HG03575 (cell line): ENCODE data around the gene CCR7.

ENCODE experiments used
- ATAC-seq: cut with Tn5 transposase; IDR thresholded peaks from one replicate; pipeline ENCODE4 v1.9.1; 2021; ENCODE audit not compliant: unreplicated experiment, insufficient number of reproducible peaks, low FRiP score; ENCODE audit errors: extremely low read depth

CCR7 gene, protein sequence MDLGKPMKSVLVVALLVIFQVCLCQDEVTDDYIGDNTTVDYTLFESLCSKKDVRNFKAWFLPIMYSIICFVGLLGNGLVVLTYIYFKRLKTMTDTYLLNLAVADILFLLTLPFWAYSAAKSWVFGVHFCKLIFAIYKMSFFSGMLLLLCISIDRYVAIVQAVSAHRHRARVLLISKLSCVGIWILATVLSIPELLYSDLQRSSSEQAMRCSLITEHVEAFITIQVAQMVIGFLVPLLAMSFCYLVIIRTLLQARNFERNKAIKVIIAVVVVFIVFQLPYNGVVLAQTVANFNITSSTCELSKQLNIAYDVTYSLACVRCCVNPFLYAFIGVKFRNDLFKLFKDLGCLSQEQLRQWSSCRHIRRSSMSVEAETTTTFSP

DNA sequence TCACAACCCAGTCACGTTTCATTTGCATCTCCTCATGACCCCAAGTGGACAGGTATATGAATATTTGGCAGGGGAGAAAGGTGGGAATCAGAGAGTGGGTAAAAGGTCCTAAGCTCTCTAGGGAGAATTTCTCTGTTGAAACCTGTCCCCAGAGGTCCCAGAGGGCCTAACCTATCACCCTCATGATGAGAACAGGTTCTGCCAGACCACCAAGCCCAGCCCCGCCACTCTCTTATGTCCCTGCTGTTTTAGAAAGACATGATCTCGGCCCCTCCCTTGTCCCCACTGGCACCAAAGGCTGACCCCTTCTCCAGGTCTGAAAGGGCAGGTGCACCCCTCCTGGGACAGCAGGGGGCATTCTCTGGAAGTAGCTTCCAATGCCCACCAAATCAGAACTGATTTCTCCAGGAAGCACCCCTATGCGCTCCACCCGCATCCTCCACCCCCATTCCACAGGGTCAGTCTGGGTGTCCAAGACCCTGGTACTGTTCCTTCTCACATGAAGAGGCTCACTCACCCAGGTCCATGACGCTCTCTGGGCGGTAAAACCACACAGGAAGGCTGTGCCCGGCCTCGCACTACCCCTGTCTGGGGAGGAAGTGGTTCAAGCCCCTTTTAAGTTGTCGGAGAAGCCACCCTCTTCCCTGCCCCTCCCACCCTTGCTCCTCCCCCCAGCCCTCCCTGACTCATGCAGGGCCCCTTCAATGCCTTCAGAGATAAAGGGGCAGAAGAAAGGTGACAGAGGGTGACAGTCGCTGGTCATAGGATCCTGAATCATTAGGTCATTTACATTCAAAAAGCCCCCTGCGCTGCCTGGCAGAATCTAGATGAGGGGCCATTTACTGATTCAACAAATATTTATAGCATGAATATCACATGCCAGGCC is at the start of gene CCR7:
TSS of gene CCR7 (minus strand) at position 590 of the 886 bp plus-strand sequence. CDS start at position 527, 63 bp downstream.
- no peak for ATAC-seq

DNA sequence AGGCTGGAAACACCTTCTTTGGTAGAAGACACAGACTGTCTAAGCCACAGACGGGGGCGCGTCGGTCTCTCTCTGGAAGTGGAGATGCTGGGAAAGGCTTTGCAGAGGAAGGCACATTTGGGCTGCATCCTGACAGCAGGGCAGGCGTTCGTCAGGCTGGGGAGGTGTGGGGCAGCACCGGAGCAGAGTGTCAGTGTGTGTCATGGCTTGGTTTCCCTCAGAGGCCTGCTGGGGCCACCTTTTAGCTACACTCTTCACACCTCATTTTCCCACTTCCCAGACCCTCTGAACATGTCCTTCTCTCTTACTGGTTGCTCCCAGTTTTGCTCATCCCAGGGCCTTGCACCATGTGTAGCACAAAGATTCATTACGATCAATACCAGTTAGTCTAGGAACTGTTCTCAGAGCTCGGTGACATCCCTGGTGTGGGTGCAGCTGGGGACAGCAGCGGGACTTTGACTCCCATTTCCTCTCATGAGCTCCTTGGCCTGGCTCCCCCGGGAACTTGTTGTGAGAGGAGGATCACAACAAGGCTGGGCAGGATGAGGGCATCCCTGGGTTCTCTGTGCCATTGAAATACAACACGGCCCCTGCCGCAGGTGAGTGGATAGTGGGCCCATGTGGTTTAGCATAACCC is 49.3 kb upstream of the CCR7 start:
- no peak for ATAC-seq

DNA sequence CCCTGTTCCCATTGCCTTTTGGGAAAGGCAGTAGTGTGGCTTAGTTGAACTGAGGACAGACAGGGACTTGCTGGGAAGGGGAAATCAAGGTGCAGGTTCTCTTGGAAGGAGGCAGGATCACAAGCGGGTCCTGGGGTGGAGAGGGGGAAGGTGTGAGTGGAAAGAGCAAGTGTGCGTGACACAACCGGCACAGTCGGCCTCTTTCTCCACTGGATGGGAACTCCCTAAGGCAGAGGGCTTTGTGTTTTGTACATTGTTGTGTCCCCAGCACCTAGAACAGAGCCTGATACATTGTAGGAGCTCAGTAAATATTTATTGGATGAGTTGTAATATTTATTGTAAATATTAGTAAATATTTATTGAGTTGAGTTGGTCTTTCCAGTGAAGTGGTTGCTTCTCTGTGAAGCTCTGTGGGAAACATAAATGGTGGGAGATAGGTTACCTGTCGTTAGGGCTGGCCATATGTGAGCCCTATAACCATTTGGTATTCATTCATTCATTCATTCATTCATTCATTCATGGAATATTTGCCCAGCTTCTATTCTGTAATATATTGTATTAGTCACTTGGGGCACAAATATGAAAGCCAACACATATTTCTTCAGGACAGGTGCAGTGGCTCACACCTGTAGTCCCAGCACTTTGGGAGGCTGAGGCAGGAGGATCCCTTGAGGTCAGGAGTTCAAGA is 48.3 kb upstream of the CCR7 start:
- no peak for ATAC-seq

DNA sequence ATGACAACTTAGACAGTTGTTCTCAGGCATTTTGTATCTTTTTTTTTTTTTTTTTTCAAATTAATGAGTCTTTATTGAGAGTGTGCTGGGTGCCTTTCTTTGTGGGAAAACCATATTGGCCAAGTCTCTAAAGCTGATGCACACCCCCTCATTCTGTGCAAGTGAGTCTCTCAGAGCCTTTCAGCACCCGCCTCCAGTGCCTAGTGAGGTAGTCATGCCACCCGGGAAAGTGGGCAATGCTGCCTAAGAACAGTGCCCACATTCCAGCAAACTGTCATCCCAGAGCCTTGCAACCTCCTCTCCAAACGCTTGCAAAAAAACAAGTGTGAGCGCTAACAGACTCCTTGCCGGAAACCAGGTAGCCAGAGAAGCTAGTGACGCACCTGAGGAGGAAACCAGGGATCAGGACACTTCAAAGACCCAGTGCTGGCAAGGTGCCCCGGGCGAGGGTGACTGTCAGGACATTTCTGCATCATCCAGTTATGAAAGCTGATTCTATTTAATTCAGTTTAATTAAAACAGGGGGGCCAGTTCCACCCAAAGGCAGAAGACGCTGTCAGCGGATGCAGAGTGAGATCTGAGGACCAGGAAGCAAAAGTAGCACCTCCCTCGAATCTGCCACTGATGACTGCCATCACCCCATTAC is 47.5 kb upstream of the CCR7 start:
- no peak for ATAC-seq

DNA sequence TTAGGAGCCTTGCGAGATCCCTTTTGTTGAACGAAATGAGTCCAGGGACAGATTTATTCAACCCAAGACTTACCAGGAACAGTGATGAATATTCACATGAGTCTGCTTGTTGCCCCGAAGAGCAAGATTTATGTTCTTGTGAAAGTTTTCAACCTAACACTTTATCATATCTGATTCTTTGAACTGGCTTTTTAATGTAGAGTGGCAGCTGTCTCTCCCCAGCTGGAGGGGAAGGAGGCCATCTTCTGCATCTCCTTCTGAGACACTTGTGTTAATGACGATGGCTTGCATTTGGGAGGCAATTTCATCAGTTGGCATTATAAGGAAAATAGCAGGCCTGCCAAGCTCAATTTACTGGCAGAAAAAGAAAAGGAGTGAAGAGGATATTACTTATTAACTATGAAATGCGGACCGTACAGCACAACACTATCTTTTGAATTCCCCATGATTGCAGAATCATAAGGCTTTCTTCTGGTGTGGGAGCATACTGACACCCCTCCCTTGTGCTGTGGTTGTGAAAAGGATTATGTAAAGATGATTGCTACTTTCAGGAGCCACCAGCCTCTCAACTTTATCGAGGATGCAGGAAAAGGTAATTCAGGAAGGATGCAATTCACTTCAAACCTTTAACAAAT is 46.7 kb upstream of the CCR7 start:
- no peak for ATAC-seq

DNA sequence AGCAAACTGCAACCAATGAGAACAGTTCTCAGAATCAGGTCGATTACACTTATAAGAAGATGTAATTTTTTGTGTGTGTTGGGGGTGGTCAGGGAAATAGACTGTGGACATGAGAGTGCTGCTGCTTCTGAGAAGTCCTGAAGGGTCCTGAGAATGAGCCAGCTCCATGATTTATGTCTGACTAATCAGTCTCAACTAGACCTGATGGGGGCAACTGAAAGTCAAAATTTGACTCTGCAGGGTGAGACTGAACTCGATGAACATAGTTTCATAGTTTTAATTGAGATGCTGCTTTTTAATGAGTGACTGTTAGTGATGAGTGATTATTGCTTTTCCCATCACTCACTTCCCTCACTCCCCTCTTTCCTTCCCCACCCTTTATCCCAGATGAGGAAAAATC is 45.1 kb upstream of the CCR7 start:
- ATAC-seq, result no peak

DNA sequence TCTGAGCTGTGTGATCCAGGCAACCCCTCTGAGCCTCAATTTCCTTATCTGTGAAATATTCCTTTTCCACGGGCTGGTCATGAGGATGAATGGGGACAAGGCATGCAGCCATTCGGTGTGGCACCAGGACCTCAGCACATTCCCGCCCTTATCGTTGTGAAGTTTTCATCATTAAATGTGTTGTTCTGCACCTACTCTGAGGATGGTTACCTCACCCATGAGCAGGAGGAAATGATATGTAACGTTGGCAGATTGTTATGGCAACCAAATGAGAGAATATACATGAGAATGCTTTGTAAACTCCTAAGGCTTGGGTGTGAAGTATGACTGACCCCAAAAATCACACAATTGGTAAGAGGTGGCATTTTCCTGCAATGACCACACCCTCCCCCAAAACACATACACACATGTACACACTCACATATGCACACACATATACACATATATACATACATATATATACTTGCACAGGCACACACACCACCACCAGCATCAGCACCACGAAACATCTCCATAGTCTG is 42.8 kb upstream of the CCR7 start:
- no peak for ATAC-seq

DNA sequence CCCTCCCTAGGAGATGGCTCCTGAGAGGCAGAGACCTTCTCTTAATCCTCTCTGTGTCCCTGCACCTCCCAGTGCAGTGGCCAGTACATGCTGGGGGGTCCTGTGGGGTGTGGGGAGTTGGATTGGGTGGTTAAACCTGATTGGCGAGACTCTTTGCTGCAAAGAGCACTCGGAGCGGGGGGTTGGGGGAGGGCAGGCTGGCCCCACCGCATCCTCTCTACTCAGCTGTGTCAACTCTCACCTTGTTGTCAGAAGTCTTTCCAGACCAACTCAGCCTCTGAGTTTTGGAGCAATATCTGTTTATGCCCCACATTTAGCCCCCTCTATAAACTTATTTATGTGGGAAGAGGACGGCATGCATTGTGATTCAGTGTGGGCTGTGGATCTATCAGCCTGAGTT is 42.4 kb upstream of the CCR7 start:
- ATAC-seq, result no peak

DNA sequence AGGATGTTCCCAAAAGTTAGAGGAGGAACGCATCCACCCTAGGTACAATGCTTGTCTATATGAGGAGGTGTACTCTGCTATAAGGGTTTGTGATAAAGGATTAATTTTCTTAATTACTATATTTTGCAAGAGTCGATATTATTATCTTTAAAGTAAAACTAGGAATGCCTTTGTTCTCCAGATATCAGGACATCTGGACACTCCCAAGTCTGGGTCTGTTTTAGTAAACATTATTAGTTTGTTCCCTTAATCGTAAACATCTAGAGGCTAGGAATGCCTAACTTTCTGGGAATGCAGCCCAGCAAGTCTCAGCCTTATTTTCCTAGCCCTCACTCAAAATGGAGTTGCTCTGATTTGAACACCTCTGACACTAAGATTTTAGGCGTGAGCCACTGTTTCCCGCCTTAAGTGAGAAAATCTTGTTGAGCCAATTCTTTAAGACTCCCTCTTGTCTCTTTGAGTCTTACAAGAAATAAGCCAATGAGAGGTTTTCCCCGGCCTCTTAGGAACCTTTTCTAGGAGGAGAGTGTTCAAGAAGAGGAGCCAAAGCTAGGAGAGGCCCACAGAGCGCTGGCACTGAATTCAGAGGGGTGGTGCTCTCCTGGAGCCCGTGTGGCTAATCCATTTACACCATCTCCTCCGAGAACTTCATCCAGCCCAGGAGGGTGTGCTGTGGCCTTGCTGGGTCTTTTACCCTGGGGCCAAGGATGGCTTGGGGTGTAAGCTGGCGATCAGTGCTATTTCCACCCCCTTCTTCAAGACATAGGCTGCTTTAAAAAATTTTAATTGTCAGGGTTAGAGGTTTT is 41.5 kb upstream of the CCR7 start:
- no peak for ATAC-seq

DNA sequence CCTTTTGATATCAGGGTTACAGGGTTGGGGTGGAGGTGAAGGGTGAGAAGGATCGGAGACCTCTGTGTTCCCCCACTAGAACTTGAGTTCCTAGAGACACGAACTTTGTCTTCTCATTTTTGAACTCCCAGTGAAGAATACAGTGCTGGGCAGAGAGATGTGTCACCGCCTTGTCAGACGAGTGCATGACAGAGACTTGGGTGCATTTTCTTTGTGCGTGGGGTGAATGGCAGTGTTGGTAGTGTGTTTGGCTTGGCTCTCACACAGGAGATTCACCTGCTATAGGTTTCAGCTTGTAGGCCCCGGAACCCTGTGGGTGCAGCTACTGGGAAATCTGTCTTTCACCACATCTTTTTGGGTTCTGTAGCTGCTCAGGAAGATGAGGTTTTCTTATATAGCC is 40.0 kb upstream of the CCR7 start:
- no peak for ATAC-seq

DNA sequence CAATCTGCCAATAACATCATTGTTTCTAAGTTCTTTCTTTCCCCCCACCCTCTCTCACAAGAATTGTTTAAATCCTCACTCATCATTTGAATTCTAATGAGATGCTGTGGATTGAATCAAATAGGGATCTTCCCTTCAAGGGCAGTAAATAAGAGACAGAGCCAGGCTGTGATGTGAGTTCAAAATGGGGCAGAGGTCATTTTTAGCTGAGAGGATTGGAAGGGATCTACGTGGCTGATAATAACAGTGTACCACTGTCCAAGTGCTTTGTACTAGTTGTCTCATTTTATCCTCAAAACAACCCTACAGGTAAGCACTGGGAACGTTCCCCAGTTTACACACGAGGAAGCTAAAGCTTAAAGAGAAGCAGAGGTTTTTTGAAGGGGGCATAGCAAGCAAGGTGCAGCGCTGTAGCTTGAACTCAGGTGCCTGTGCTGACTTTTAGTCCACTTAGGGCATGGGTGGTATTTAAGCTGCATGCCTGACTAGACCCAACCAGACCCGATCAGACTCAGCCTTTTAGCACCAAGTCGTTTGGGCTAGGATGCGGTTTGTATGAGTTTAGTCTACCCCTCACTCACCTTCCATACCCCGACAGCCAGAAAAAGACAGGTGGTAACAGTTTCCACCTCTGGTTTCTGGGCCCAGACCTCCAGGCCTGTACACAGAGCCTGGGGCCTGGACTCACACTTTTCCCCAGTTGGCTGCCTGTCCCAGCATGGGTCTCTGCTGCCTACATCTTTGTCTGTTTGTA is 39.2 kb upstream of the CCR7 start:
- ATAC-seq, result no peak

DNA sequence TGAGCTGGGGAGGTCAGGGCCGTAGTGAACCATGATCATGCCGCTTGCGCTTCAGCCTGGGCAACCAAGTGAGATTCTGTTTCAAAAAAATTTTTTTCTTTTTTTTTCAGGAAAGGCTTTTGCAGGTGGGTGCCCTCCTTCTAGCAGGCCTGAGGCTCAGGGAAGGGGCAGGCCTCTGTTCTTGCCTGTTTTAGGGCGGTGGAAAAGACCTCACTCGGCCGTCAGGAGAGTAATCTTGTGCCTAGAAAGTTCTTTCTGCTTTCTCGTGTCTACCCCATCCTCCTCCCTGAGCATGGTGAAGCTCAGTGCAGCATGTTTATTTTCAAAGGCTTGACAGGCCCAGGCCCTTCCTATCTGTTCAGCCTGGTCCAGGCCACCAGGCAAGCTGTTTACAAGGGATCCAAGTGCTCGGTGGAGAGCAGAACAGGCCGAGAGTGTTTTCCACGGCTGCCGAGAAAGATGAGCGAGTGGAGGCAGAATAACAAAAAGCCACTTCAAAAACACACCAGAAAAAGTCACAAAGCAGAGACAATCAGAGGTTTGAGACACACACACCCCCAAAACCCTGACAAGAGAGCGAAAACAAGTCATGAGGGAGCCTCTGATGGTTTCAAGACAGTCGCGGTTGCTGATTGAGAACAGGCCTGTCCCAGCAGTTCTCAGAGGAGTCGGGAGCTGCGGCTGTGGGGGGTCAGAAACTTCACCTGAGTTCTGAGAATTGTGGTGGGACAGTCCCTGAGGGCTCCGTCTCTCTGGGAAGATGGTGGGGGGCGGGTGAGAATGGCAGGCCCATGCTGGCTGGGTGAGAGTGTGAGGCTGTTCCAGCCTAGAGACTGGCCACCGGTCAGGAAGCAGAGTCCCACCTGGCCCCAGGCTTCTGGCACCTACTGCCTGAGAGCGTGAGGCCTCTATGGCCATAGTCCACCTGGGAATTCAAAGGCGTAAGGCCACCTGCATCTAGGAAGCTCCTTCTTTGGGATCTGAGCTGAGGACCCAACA is 37.5 kb upstream of the CCR7 start:
- no peak for ATAC-seq

DNA sequence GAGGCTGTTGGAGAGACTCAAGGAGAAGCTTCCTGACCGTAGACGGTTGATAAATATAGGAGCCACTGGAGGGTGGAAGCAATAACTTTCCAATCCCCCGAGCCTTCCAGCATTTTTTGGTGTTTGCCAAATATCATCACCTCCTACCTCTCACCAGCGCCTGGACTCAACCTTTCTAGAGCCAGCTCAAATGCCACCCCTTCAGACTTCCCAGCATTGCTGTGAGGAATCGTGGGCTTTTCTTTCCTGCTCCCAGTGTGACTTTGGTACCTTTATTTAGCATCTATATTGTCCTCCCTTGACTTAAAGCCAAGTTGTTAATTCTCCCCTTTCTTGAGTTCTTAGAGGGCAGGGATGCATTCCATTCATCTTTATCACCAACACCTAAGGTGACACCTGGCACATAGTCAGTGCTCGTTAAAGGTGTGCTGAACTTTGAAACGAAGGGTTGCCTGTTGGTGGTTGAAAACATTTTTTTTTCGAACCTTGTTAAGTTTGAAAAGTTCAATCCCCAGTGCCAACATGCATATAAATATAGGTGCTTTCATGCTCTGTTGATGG is 35.3 kb upstream of the CCR7 start:
- ATAC-seq, result no peak

DNA sequence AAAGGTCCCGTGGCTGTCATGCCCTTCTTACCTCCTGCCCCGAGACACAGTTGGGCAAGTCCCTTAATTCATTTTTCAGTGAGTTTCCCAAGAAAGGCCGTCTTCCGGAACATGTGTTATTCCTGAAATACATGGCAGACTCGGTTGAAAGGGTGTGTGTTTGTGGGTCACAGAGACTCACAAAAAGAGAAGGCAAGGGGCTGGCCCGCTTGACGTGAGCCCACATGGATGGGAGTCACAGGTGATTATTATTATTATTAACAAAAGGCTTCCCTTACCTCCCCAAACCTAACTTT is 34.1 kb upstream of the CCR7 start:
- ATAC-seq, result no peak

DNA sequence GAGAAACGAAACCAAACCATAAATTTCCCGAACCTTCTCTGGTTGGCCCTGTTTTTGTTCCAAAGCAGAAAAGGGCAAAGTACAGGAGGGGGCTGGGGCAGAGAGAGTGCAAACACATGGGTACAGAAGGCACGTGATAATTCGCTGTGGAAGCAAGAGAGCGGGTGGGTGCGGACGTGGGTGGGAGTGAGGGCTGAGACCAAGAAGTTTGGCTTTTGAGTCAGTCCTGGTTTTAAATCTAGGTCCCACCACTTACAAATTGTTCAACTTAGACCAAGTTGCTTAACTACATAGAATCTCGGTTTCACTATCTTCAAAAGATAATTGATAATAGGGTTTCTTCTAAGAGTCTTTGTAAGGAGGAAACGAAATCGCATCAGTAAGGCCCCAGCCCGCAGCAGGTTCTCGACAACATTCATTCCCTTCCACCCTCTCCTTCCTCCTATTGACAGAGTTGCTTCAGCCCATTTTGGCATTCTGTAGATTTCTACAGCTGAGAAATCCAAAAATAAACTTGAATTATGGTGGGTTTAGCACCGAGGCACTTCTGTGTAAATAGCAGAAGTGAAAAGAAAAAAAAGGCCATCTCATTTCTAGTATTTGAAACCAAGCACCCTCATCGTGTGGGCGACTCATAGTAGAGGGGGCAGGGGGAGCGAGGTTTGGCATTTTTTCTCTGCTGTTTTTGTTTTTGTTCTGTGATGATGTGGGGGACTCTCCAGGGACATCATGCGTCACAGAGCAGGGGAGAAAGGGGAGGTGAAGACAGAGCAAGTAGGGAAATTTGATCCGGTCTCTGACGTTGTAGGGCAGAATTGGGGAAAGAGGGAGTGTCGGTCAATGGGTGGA is 33.6 kb upstream of the CCR7 start:
- peak; percentile 45 for ATAC-seq
